ENCODE measurements around the gene NUFIP2. TPM values are rescaled to one million over a fixed set of nuclear protein-coding genes. Genes with fewer than 3 reads are reported as not detected.

Gene NUFIP2
- total RNA-seq, 2 experiments from 2014 or later = 78.4 to 82.2 TPM

DNA sequence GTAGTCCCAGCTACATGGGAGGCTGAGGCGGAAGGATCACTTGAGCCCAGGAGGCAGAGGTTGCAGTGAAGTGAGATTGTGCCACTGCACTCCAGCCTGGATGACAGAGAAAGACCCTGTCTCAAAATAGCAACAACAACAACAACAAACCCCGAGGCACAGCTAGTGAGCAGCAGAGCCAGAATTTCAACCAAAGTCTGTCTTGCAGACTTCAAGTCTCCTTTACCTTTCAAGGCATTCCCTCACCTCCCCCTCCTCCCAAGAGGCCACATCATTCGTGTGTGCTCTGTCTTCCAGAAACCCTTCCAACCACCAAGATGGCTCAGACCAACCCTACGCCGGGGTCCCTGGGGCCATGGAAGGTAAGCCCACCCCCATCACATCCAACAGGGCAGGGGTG is 45.1 kb downstream of the NUFIP2 start:
- H3K4me3 ChIP-seq (ENCODE audit: low read length) = no peak overlapping the region
- no peaks in the 10 kb centered on the region for H3K4me1 ChIP-seq (ENCODE audit: insufficient read depth, low read length)
- no peaks in the 10 kb centered on the region for H3K36me3 ChIP-seq (ENCODE audit: insufficient read depth, low read length)
- ATAC-seq (ENCODE audit: poor library complexity) (no peak), DNase-seq (no peak)
- Mint-ChIP-seq H3K9me3 (no peaks in the 10 kb centered on the region), H3K27ac (no peak overlapping the region), H3K36me3 (ENCODE audit: low read depth) (no peaks in the 10 kb centered on the region), H3K27me3 (no peaks in the 10 kb centered on the region), H3K4me1 (ENCODE audit: low read depth) (no peaks in the 10 kb centered on the region), H3K4me3 (no peak overlapping the region)
- no peaks in the 10 kb centered on the region for H3K27me3 ChIP-seq (ENCODE audit: control insufficient read depth in 1 of 2, insufficient read depth in 2 of 2, low read length in 2 of 2)
- no peak overlapping the region for H3K27ac ChIP-seq (ENCODE audit: low read depth in 1 of 2, low read length in 2 of 2)
- no peaks in the 10 kb centered on the region for H3K9me3 ChIP-seq (ENCODE audit: control insufficient read depth in 1 of 2, insufficient read depth in 1 of 2, low read length in 2 of 2)
- no peak for TF ChIP-seq CTCF (IDR thresholded peaks at IDR 0.05)
- ChIA-PET CTCF (no interaction called here), POLR2A (no interaction called here)
- intact Hi-C loops (cut with DNase I, micrococcal nuclease) = no loop called here

DNA sequence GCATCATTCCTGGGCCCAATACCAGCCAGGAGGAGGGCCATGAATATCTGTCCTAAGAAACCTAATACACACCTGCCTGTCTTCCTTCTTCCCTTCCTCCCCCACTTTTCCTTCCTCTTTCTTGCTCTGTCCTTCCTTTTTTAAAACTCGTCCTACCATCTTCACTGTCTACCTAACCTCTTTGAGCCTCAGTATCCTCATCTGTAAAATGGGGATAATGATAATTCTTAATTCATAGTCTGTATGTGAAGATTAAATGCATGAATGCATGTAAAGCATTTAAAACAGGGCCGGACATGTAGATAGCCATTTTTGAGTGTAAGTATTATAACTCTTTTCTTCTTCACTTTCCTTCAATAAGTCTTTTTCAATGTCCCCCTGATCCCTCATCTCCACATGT is 46.7 kb downstream of the NUFIP2 start:
- Histone ChIP-seq H3K36me3 (ENCODE audit: insufficient read depth, low read length) (no peaks in the 10 kb centered on the region), H3K27me3 (ENCODE audit: control insufficient read depth in 1 of 2, insufficient read depth in 2 of 2, low read length in 2 of 2) (no peaks in the 10 kb centered on the region), H3K9me3 (ENCODE audit: control insufficient read depth in 1 of 2, insufficient read depth in 1 of 2, low read length in 2 of 2) (no peaks in the 10 kb centered on the region), H3K27ac (ENCODE audit: low read depth in 1 of 2, low read length in 2 of 2) (no peak overlapping the region), H3K4me1 (ENCODE audit: insufficient read depth, low read length) (no peaks in the 10 kb centered on the region), H3K4me3 (ENCODE audit: low read length) (no peak overlapping the region)
- Mint-ChIP-seq H3K4me3 (no peak overlapping the region), H3K4me1 (ENCODE audit: low read depth) (no peaks in the 10 kb centered on the region), H3K27ac (no peak overlapping the region), H3K9me3 (no peaks in the 10 kb centered on the region), H3K36me3 (ENCODE audit: low read depth) (no peaks in the 10 kb centered on the region), H3K27me3 (no peaks in the 10 kb centered on the region)
- CTCF ChIA-PET = no interaction called here
- intact Hi-C loops (cut with DNase I, micrococcal nuclease) = no loop called here
- no peak for TF ChIP-seq CTCF (IDR thresholded peaks at IDR 0.05)
- ATAC-seq (ENCODE audit: poor library complexity) (no peak), DNase-seq (no peak)
- POLR2A ChIA-PET = no interaction called here

- DNase-seq = no peak
- POLR2A ChIA-PET = no interaction called here
- Mint-ChIP-seq H3K36me3 (ENCODE audit: low read depth) (no peaks in the 10 kb centered on the region), H3K27me3 (no peaks in the 10 kb centered on the region), H3K27ac (no peak within 1 kb of the TSS), H3K9me3 (no peaks in the 10 kb centered on the region), H3K4me3 (no peak within 1 kb of the TSS), H3K4me1 (ENCODE audit: low read depth) (no peaks in the 10 kb centered on the region)
- Histone ChIP-seq H3K9me3 (ENCODE audit: control insufficient read depth in 1 of 2, insufficient read depth in 1 of 2, low read length in 2 of 2) (no peaks in the 10 kb centered on the region), H3K36me3 (ENCODE audit: insufficient read depth, low read length) (no peaks in the 10 kb centered on the region), H3K4me1 (ENCODE audit: insufficient read depth, low read length) (no peaks in the 10 kb centered on the region), H3K27ac (ENCODE audit: low read depth in 1 of 2, low read length in 2 of 2) (no peak within 1 kb of the TSS), H3K27me3 (ENCODE audit: control insufficient read depth in 1 of 2, insufficient read depth in 2 of 2, low read length in 2 of 2) (no peaks in the 10 kb centered on the region), H3K4me3 (ENCODE audit: low read length) (no peak within 1 kb of the TSS)
- intact Hi-C loops (cut with DNase I, micrococcal nuclease) = no loop called here
- CTCF ChIA-PET = interaction anchor here (0.9 kb wide), 1 partner anchor 98 kb away, joined by 3 read pairs; no protein-coding TSS in a partner anchor
- no peak for ATAC-seq (ENCODE audit: poor library complexity)
- TF ChIP-seq CTCF (IDR thresholded peaks at IDR 0.05) = no peak
Measured at GRCh38 chr17:29246628-29247027, 47.3 kb downstream of the NUFIP2 start, which contains the start of gene CRYBA1. TSS of gene CRYBA1 (plus strand) at chr17:29246859. CDS start at chr17:29246864, 5 bp downstream.
